ENCODE data around the gene NAA38.
"Not testable (repeated sequence)": the region's sequence is repeated elsewhere in the genome, so short reads cannot be mapped to it uniquely, and the experiment has no call there.

Gene NAA38

DNA sequence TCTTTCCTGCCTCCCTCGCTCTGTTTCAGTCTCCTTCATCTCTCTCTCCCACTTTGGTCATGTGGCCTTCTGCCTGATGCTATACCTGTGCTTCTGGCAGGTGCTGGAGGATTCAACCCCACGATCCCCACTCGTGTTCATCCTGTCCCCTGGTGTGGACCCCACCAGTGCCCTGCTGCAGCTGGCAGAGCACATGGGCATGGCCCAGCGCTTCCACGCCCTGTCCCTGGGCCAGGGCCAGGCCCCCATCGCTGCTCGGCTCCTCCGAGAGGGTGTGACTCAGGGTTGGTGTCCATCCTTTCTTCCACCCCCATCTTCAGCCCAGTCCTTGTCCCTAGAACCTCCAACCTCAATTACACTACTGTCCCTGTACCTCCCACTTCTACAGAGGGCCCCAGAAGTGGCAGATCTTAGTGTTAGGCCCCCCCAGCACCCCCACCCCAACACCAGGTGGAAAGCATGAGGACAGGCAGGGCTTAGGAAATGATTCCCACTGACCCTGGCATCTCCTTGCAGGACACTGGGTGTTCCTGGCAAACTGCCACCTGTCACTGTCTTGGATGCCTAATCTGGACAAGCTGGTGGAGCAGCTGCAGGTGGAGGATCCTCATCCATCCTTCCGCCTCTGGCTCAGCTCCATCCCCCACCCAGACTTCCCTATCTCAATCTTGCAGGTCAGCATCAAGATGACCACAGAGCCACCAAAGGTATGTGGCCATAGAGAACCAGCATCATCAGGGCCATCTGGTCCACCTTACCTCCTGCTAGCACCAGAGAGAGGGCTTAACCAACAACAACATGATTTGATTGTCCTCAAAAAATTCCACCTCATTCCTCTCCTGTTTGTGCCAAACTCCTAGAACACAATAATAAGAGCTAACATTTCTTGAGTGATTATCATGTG lies 33.1 kb downstream of the NAA38 start:
- peak; percentile 21 for DNase-seq (ENCODE audit: low spot score)

DNA sequence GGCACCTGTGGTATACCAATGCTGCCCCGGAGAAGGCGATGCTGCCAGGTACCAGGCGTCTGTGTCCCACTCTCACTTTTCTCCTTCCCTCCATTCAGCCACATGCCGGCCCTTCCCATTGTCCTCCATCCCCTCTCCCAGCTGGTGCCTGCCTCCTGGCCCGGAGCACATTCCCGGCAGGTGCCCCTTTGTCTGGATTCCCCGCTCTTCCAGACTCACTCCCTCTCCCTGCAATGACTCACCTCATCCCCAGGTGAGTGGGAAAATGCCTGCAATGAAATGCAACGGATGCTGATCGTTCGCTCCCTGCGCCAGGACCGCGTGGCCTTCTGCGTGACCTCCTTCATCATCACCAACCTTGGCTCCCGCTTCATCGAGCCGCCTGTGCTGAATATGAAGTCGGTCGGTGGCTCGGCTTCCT lies 33.8 kb downstream of the NAA38 start:
- no peak for DNase-seq (ENCODE audit: low spot score)

DNA sequence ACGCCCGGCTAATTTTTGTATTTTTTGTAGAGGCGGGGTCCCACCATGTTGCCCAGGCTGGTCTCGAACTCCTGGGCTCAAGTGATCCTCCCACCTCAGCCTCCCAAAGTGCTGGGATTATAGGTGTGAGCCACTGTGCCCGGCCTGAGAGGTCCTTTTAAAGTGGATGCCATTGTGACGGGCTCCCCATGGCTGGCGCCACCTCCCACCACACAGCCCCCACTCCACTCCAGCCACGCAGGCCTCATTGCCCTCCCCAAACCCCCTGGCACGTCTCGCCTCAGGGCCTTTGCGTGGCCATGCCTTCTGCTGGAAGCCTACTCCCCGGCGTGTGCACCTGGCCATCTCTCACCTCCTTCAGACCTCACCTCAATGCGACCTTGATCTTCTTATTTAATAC lies 35.2 kb downstream of the NAA38 start:
- no peak for DNase-seq (ENCODE audit: low spot score)

DNA sequence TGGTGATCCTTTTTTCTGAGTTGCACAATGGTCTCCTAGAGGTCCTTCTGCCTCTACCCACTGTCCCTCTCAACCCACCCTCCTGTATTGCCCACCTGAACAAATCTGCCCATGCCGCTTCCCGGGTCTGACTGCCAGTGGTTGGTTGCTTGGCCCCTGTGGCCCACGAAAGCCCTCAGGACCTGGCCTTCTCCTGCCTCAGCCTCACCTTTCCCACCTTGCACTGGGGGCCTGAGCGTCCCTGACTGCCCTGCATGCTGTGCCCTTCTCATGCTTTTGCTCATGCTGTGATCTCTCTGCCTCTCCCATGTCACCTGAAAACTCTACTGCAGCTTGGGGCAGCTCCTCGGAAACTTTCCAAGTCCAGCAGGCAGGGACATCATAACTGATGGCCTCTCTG lies 37.1 kb downstream of the NAA38 start:
- DNase-seq (ENCODE audit: low spot score): no peak

DNA sequence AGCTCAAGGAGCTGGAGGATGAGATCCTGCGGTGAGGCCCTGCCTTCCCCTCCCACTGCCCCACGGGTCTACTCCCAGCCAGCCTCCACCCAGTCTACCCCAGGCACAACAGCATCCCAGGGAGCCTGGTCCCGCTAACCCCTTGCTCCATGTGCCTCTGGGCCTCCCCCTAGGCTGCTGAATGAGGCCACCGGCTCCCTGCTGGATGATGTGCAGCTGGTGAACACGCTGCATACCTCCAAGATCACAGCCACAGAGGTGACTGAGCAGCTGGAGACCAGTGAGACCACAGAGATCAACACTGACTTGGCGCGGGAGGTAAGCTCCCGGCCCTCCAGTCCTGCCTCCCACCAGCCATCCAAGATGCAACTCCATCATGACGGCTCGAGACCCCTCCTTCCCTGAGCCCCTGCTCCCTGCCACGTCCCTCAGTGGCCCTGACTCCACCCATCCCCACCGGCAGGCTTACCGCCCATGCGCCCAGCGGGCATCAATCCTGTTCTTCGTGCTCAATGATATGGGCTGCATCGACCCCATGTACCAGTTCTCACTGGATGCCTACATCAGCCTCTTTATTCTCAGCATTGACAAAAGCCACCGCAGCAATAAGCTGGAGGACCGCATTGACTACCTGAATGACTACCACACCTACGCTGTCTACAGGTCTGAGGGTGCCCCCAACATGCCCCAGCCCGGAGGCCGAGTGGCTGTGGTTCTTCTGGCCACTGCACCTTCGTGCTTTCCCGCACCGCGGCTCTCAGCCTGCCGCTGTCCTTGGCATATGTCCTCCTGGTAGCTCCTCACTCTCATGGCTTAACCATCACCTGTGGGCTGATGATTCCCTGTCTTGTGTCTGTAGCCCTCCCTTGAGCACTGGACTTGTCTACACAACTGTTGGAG lies 38.4 kb downstream of the NAA38 start:
- no peak for DNase-seq (ENCODE audit: low spot score)

DNA sequence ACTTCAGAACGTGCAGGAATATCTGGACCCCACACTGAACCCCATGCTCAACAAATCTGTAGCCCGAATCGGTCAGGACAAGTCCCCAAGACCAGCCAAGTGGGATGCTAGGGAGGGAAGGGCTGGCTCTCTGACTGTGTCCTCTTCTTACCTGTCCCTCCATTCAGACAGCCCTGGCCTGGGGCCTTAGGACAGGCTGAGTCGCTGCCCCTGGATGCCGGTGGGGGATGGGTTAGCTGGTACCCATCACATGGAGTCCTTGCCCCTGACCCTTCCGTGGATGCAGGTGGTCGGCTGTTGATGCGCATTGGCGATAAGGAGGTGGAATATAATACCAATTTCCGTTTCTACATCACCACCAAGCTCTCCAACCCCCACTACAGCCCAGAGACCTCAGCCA lies 39.3 kb downstream of the NAA38 start:
- DNase-seq (ENCODE audit: low spot score): no peak

DNA sequence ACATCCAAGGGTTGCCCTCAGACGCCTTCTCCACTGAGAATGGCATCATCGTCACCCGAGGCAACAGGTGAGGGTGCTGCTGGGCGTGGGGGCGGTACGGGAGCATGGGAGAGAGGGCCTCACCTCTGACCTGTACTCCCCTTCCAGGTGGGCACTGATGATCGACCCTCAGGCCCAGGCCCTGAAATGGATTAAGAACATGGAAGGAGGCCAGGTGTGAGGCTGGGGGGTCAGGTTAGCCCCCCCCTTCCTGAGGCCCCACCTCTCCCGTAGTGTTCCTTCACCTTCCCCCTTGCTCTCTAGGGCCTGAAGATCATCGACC lies 39.8 kb downstream of the NAA38 start:
- DNase-seq (ENCODE audit: low spot score): no peak

DNA sequence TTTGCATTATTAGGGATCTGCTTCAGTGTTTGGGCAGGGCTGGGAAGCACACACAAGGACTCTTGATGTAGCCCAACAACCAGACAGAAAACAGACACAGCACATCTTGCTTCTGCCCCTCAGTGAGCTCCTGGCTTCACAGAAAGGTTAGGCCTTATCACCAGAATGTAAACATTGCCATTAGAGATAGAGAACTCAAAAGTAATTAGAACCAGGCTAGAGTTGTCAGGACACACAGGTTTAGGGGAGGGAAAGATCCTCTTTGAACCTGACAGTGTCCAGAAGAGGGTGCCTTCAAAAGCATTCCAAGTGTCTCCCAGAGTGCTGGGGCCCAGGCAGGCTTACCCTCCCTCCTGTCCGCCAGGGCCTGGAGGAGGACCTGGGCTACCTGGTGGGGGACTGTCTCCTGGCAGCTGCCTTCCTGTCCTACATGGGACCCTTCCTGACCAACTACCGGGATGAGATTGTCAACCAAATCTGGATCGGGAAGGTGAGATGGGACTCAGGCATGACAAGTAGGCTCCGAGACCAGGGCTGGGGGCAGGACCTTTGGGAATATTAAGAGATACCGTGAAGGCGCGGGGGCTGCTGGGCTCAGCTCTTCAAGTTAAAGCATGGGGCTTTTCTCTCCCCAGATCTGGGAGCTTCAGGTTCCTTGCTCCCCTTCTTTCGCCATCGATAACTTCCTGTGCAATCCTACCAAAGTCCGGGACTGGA lies 40.3 kb downstream of the NAA38 start:
- DNase-seq (ENCODE audit: low spot score): no peak

DNA sequence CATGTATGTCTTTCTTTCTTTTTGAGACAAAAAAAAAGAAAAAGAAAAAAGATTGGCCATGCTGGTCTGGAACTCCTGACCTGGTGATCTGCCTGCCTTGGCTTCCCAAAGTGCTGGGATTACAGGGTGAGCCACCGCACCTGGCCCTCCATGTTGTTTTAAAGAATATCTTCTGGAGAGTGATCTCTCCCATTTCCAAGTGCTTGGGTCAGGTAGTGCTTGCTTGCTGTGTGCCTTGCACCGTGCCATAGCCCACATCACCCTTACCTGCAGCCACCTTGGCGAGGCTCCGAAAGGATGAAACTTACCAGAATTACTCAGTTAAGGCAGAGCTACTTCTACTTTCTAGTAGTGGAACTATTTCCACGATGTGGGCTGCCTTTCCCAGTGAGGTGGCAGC lies 42.4 kb downstream of the NAA38 start:
- DNase-seq (ENCODE audit: low spot score): no peak

DNA sequence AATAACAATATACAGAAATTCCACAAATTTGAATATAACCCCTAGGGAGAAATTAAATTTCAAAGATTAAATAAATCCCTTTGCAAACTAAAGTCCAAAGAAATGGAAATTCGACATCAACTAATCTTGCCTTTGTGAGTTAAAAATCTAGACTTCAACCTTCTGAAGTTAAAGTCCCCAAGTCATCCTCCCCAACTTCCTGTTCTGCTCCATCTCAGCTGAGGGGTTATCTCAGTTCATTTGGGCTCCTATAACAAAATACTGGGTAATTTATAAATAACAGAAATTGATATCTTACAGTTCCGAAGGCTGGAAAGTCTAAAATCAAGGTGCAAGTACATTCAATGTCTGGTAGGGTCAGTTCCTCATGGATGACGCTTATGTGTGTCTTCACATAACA lies 46.1 kb downstream of the NAA38 start:
- DNase-seq (ENCODE audit: low spot score): no peak

DNA sequence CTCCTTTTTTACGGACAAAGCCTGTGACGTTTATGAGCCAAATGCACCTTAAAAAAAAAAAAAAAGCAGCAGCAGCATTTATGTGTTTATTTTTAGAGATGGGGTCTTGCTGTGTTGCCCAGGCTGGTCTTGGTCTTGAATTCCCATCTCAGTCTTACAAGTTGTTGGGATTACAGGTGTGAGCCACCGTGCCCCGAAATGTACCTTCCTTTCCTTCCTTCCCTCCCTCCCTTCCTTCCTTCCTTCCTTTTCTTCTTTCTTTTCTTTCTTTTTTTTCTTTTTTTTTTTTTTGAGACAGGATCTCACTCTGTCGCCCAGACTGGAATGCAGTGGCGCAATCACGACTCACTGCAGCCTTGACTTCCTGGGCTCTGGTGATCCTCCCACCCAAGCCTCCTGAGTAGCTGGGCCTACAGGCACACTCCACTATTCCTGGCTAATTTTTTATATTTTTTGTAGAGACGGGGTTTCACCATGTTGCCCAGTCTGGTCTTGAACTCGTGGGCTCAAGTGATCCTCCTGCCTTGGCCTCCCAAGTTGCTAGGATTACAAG lies 47.5 kb downstream of the NAA38 start:
- DNase-seq (ENCODE audit: low spot score): not testable (repeated sequence)

DNA sequence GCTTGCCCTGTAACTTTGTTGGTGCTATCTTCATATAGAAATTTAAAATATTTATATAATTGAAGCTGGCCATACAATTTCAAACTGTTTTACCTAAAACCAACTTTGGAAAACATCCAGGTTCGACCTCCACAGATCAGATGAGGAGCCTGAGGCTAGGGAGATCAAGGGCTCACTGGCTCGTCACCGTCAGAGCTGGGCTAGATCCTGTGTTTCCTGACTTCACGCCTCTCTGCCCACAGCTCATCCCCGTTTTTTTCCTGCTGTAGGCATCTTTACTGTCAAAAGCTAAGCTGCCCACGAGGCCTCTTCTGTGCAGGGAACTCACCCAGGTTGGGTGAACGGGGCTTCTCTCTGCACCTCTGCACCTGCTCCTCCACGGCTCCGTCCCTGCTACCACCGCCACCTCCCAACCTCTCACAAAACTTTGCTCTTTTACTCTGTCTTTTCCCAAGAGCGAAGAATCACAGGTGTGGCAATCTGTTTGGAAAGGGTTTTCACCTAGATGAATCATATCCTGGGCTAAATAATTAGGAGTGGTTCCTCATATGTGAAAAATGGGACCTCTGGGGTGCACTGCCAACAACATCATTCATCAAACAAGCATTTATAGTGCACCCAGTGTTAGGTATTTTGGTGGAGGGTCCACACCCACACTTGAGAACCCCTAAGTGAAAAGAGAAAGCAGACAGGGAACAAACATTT lies 48.1 kb downstream of the NAA38 start:
- DNase-seq (ENCODE audit: low spot score): no peak

DNA sequence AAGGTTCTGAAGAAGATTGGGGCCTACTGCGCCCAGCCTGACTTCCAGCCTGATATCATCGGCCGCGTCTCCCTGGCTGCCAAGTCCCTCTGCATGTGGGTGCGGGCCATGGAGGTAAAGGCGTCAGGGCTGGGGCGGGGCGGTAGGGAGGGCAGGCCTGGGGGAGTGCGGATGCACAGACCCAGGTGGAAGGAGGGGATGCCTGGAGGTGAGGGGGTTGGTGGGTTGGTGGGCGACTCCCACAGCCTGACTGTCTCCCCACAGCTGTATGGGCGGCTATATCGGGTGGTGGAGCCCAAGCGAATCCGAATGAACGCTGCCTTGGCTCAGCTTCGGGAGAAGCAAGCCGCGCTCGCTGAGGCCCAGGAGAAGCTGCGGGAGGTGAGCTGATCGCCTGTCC lies 50.2 kb downstream of the NAA38 start:
- no peak for DNase-seq (ENCODE audit: low spot score)
